ENCODE results near the gene SOX9. TPM values are rescaled to one million over a fixed set of nuclear protein-coding genes. Genes with fewer than 3 reads are reported as not detected.

The SOX9 gene
- total and polyA plus RNA-seq, 9 of the 15 experiments (the other 6 are each of a cell fraction or from before 2014, with no cell fraction given) = 0.04 TPM; not detected in 8

DNA sequence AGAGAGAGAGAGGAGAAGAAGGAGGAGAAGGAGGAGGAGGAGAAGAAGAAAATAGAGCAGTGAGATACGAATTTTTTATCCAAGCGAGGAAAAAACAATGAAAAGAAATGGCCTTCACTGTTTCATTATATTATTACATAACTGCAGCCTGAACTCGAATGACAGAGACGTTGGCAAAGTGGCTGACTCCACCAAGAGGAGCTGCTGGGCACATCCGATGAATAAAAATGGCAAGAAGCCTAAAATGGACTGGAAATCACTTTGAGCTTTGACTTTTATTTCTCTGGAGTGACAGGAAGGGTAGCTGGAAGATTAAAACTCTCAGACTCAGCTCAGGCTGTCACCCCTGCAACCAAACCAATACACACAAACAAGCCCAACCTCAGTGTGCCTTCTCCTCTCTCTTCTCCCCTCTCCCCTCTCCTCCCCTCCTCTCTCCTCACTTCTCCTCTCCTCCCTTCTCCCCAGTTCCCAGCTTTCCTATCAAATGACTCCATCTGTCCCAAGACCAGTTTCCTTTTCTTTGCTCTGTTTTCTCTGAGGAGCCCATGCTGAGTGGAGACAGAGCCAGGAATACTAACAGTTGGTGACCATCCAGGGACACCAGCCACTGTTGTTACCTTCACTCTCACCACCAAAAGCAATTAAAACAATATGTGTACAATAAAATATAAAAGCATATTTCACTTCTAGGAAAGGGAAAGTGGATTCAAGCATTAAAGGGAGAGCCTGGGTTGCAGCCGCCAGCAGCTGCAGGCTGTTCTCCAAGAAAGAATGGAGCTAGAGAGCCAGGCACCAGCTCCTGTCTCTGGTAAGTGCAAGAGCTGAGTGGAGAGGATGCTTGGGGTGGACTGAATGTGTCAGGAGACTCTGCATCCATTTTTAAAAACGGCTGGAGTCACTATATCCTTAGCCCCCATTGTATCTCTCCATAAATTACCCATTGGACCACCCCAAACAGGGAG is 51.2 kb downstream of the SOX9 start:
- POLR2A ChIA-PET = interaction anchor here (1.3 kb wide), 1 partner anchor 10 kb away, joined by 3 read pairs; no protein-coding TSS in a partner anchor
- CTCF ChIA-PET (ENCODE audit: low intra/inter-chr PET ratio) = no interaction called here
- TF ChIP-seq ZNF165 (CRISPR knock-in tag; IDR thresholded peaks at IDR 0.05; ENCODE audit: borderline replicate concordance) = no peak
- no peak for TF ChIP-seq ZNF444 (CRISPR knock-in tag; IDR thresholded peaks at IDR 0.05)
- TF ChIP-seq REST (IDR thresholded peaks at IDR 0.05; ENCODE audit: borderline replicate concordance) = no peak
- no peak for TF ChIP-seq REST (CRISPR knock-in tag; IDR thresholded peaks at IDR 0.05; ENCODE audit: low read depth)
- no peak for TF ChIP-seq FOXA1 (IDR thresholded peaks at IDR 0.05; ENCODE audit: borderline replicate concordance)
- no peak for TF ChIP-seq HDAC3 (IDR thresholded peaks at IDR 0.05; ENCODE audit: borderline replicate concordance, partially characterized antibody)
- TF ChIP-seq ELK1 (CRISPR knock-in tag; IDR thresholded peaks at IDR 0.05) = no peak
- TF ChIP-seq, protein P1, sequence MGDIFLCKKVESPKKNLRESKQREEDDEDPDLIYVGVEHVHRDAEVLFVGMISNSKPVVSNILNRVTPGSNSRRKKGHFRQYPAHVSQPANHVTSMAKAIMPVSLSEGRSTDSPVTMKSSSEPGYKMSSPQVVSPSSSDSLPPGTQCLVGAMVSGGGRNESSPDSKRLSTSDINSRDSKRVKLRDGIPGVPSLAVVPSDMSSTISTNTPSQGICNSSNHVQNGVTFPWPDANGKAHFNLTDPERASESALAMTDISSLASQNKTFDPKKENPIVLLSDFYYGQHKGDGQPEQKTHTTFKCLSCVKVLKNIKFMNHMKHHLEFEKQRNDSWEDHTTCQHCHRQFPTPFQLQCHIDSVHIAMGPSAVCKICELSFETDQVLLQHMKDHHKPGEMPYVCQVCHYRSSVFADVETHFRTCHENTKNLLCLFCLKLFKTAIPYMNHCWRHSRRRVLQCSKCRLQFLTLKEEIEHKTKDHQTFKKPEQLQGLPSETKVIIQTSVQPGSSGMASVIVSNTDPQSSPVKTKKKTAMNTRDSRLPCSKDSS (IDR thresholded peaks at IDR 0.05; ENCODE audit: low read depth, partially characterized antibody) = no peak
- TF ChIP-seq BCL6 (CRISPR knock-in tag; IDR thresholded peaks at IDR 0.05) = no peak
- TF ChIP-seq SMARCC2 (IDR thresholded peaks at IDR 0.05; ENCODE audit: low read depth) = no peak

More for the DNA sequence above, 51.2 kb downstream of the SOX9 start:
- Histone ChIP-seq H3K27ac (ENCODE audit: extremely low read depth, low read depth, low read length) (no peak overlapping the region), H4K20me1 (replicated peaks; ENCODE audit: control insufficient read depth, insufficient read depth, low read length) (no peaks in the 10 kb centered on the region), H3K4me1 (replicated peaks in 1 of 2; ENCODE audit: control insufficient read depth in 2 of 2, insufficient read depth in 2 of 2, low read length in 2 of 2) (no peaks in the 10 kb centered on the region; a peak in 1 of 5 replicates), H3K9me1 (ENCODE audit: control insufficient read depth, insufficient read depth, low read length) (no peaks in the 10 kb centered on the region), H3K36me3 (ENCODE audit: control insufficient read depth, insufficient read depth, low read length) (no peaks in the 10 kb centered on the region), H3K27me3 (ENCODE audit: control insufficient read depth in 2 of 2, insufficient read depth in 2 of 2, low read length in 2 of 2) (no peaks in the 10 kb centered on the region), H3K4me3 (no peak overlapping the region), H3K9ac (ENCODE audit: insufficient read depth in 1 of 2, low read depth in 2 of 2, low read length in 2 of 2) (no peak overlapping the region), H2AFZ (ENCODE audit: low read depth, low read length) (no peak overlapping the region), H3K9me3 (replicated peaks; ENCODE audit: control insufficient read depth, insufficient read depth, low read depth, low read length) (no peaks in the 10 kb centered on the region), H3K4me2 (ENCODE audit: insufficient read depth, low read length) (no peak overlapping the region), H3K79me2 (ENCODE audit: control insufficient read depth, insufficient read depth, low read length) (no peaks in the 10 kb centered on the region)
- DNase-seq (ENCODE audit: extremely low read depth in 1 of 4, low spot score in 3 of 4) = no peak
- no peak for ATAC-seq
- intact Hi-C loops (cut with micrococcal nuclease) (no loop called here), in situ Hi-C loops (cut with MboI) (no loop called here)
- WGBS (ENCODE audit: insufficient coverage, low coverage, missing lambda C conversion rate) = 1% methylated on average over 6 of the region's 7 CpGs
- no TSS peak for BruUV-seq (replicated peaks)
- FAIRE-seq = no peak

All from K562 (cell line).